RPMI8226 (cell line): ENCODE results near the gene MBNL1.

Experiments
- DNase-seq: peaks from one replicate; pipeline ENCODE4 v3.0.0-alpha.2; 2015

Gene MBNL1

GRCh38 chr3:152499791-152500385 is 231.2 kb downstream of the MBNL1 start:
- no peak for DNase-seq

- no peak for DNase-seq
These were observed 237.2 kb downstream of the MBNL1 start for GRCh38 chr3:152505926-152506325.

DNA sequence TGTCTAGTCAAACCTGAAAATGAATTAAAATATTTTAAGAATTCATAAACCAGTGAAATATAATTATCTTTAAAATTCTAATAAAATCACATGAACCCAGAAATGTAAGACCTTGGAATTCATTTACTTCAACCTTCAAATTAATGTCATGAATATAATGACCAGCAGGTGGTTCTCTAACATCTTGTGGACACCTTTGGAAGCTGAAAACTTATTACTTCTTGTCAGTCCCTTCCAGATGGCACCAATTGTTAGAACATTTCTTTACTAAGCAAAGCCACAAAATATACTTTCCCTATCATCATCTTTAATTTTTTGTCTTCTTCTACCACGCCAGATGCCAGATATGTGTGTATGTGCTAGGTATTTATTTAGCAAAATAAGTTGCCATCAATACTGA is 240.0 kb downstream of the MBNL1 start:
- DNase-seq, result peak; percentile 32

GRCh38 chr3:152511904-152512303 is 243.2 kb downstream of the MBNL1 start:
- no peak for DNase-seq

- no peak for DNase-seq
These were observed 244.7 kb downstream of the MBNL1 start for GRCh38 chr3:152513301-152513960.
